Coronary artery (tissue), 2 donors: Measurements from ENCODE around the gene THAP4.

Experiments
- DNase-seq: peaks from one replicate; pipeline ENCODE4 v3.0.0-alpha.2; 2017; ENCODE audit warnings: low spot score
- H3K27ac ChIP-seq, 2 donors: fragments of 200-600 bp; sonication (generic); one replicate each; pipeline ENCODE4 v1.5.1; 2016 to 2019
- H3K4me3 ChIP-seq: fragments of 200-600 bp; sonication (generic); 2 replicates; pipeline ENCODE4 v1.5.1; 2016; ENCODE audit warnings: mild to moderate bottlenecking, moderate library complexity
- CTCF ChIP-seq: fragments of 200-600 bp; sonication (generic); IDR thresholded peaks from one replicate; pipeline ENCODE4 v1.5.1; 2019; ENCODE audit warnings: antibody characterized with exemption

The THAP4 gene

GRCh38 chr2:241535871-241536655 is 100.9 kb downstream of the THAP4 start:
- no peak for TF ChIP-seq CTCF
- no peak for DNase-seq
- no peak overlapping the region for H3K4me3 ChIP-seq
- H3K27ac ChIP-seq, result no peak overlapping the region

GRCh38 chr2:241534701-241535375 is 102.1 kb downstream of the THAP4 start:
- Histone ChIP-seq H3K4me3 (no peak overlapping the region), H3K27ac (no peak overlapping the region)
- DNase-seq, result no peak
- no peak for TF ChIP-seq CTCF
